Fibroblast of the conjunctiva (primary cell): ENCODE data around the gene DOK5.

Source experiments
- DNase-seq: peaks from one replicate; pipeline ENCODE4 v3.0.0-alpha.2; 2010; ENCODE audit warnings: low read depth

Gene DOK5

GRCh38 chr20:54559890-54560289 lies 84.5 kb downstream of the DOK5 start:
- no peak for DNase-seq

- no peak for DNase-seq
Measured at GRCh38 chr20:54560357-54560756, 85.0 kb downstream of the DOK5 start.

GRCh38 chr20:54565255-54565654 lies 89.9 kb downstream of the DOK5 start:
- DNase-seq, result no peak

- no peak for DNase-seq
Measured at GRCh38 chr20:54566031-54566688, 90.8 kb downstream of the DOK5 start.

- no peak for DNase-seq
Measured at GRCh38 chr20:54570561-54570960, 95.2 kb downstream of the DOK5 start.

GRCh38 chr20:54572665-54573435 lies 97.5 kb downstream of the DOK5 start:
- DNase-seq, result no peak

GRCh38 chr20:54573838-54574237 lies 98.4 kb downstream of the DOK5 start:
- no peak for DNase-seq

- DNase-seq, result no peak
Measured at GRCh38 chr20:54576518-54576917, 101.1 kb downstream of the DOK5 start.

- DNase-seq, result no peak
Measured at GRCh38 chr20:54577637-54578036, 102.2 kb downstream of the DOK5 start.

- no peak for DNase-seq
Measured at GRCh38 chr20:54585217-54585616, 109.8 kb downstream of the DOK5 start.

- no peak for DNase-seq
Measured at GRCh38 chr20:54587408-54587807, 112.0 kb downstream of the DOK5 start.

- no peak for DNase-seq
Measured at GRCh38 chr20:54589402-54590030, 114.1 kb downstream of the DOK5 start.

- DNase-seq, result no peak
Measured at GRCh38 chr20:54590856-54591255, 115.5 kb downstream of the DOK5 start.

GRCh38 chr20:54596651-54597050 lies 121.3 kb downstream of the DOK5 start:
- DNase-seq, result no peak

- no peak for DNase-seq
Measured at GRCh38 chr20:54598352-54598751, 123.0 kb downstream of the DOK5 start.

- no peak for DNase-seq
Measured at GRCh38 chr20:54600634-54601033, 125.2 kb downstream of the DOK5 start.

GRCh38 chr20:54601831-54602515 lies 126.6 kb downstream of the DOK5 start:
- DNase-seq, result no peak

- DNase-seq, result no peak
Measured at GRCh38 chr20:54605319-54605718, 129.9 kb downstream of the DOK5 start.

GRCh38 chr20:54606380-54606779 lies 131.0 kb downstream of the DOK5 start:
- no peak for DNase-seq

GRCh38 chr20:54608039-54608745 lies 132.8 kb downstream of the DOK5 start:
- no peak for DNase-seq

GRCh38 chr20:54608943-54609342 lies 133.6 kb downstream of the DOK5 start:
- no peak for DNase-seq
